Vagina (tissue), 2 donors: ENCODE results near the gene ANKRD30B. TPM values are rescaled to one million over a fixed set of nuclear protein-coding genes. Genes with fewer than 3 reads are reported as not detected.

Experiments
- DNase-seq, 2 donors: peaks; one replicate each; pipeline ENCODE4 v3.0.0-alpha.2; 2017; ENCODE audit errors: extremely low spot score in 2 of 2
- H3K27ac ChIP-seq: fragments of 200-600 bp; sonication (generic); one replicate; pipeline ENCODE4 v1.5.1; 2019
- H3K27me3 ChIP-seq: fragments of 200-600 bp; sonication (generic); one replicate; pipeline ENCODE4 v1.5.1; 2019
- H3K36me3 ChIP-seq, 2 donors: fragments of 200-600 bp; sonication (generic); one replicate each; pipeline ENCODE4 v1.5.1; 2017 to 2019
- H3K4me1 ChIP-seq: fragments of 200-600 bp; sonication (generic); one replicate; pipeline ENCODE4 v1.5.1; 2019
- H3K4me3 ChIP-seq, 2 donors: fragments of 200-600 bp; sonication (generic); 1 replicate in 1 of 2; 2 replicates in 1 of 2; pipeline ENCODE4 v1.5.1; 2016 to 2019
- H3K9me3 ChIP-seq: fragments of 200-600 bp; sonication (generic); one replicate; pipeline ENCODE4 v1.5.1; 2019
- CTCF ChIP-seq, 3 experiments: fragments of 450-650 bp in 2 of 3; fragments of 200-600 bp in 1 of 3; sonication (generic) in 1 of 3; IDR thresholded peaks; one replicate each; pipeline ENCODE4 v1.5.1; 2017 to 2019; ENCODE audit warnings: antibody characterized with exemption in 3 of 3, mild to moderate bottlenecking in 2 of 3, moderate library complexity in 2 of 3
- POLR2A ChIP-seq, 2 donors: fragments of 450-650 bp; IDR thresholded peaks; one replicate each; pipeline ENCODE4 v1.6.1; 2017; ENCODE audit warnings: antibody characterized with exemption in 2 of 2, mild to moderate bottlenecking in 2 of 2, moderate library complexity in 2 of 2
- POLR2AphosphoS5 ChIP-seq, 2 donors: sonication (generic); formaldehyde crosslinking; IDR thresholded peaks; one replicate each; pipeline ENCODE4 v1.9.0; 2017; ENCODE audit warnings: antibody characterized with exemption in 2 of 2, mild to moderate bottlenecking in 2 of 2, low read depth in 1 of 2; ENCODE audit not compliant: insufficient read depth in 1 of 2
- intact Hi-C: fragments of 100-400 bp; cut with DNase I; formaldehyde crosslinking; loops from one replicate; pipeline ENCODE4 v1.15.1; 2023
- total RNA-seq: library from RNA; depleted of rRNA; stranded (reverse); fragments of >200 nt; gene quantifications from one replicate; pipeline ENCODE4 v1.2.3, GENCODE V29; 2016

Gene ANKRD30B
- total RNA-seq, 1 donor from 2014 or later, result not detected

DNA sequence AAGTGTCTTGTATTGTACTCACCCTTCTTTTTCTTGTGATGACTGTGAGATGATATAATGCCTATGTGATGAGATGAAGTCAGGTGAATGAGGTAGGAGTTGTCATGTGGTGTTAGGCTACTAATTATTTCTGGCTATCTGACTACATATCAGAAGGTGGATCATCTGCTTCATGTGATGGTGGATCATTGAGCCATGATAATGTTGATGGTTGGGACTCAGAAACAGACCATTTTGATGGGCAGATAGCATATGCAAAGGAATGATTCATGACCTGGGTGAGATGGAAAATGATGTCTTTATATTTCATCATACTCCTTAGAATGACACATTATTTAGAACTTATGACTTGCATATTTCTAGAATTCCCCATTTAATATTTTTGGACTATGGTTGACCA, 19.5 kb downstream of the ANKRD30B start:
- Histone ChIP-seq H3K9me3 (no peaks in the 10 kb centered on the region), H3K27ac (no peak overlapping the region), H3K36me3 (no peaks in the 10 kb centered on the region), H3K27me3 (no peaks in the 10 kb centered on the region), H3K4me3 (no peak overlapping the region), H3K4me1 (no peaks in the 10 kb centered on the region)
- DNase-seq, result no peak
- no peak for TF ChIP-seq POLR2A (IDR thresholded peaks at IDR 0.05)
- no peak for TF ChIP-seq CTCF (IDR thresholded peaks at IDR 0.05)
- TF ChIP-seq POLR2AphosphoS5 (IDR thresholded peaks at IDR 0.05; ENCODE audit: insufficient read depth in 1 of 2, low read depth in 1 of 2), result no peak
- intact Hi-C loops, result no loop called here

DNA sequence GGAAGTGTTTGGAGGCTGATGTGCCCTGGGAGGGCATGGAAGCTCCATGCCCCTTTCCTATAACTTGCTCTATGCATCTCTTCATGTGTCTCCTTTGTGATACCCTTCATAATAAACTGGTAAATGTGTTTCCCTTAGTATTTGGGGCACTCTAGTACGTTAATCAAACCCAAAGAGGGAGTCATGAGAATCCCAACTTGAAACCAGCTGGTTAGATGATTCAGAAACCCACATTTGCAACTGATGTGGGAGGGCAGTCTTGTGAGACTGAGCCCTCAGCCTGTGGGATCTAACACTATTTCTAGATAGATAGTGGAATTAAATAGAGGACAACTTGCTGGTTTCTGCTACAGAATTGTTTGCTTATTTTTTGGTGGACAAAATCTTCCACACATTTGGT, 20.3 kb downstream of the ANKRD30B start:
- Histone ChIP-seq H3K9me3 (no peaks in the 10 kb centered on the region), H3K4me3 (no peak overlapping the region), H3K4me1 (no peaks in the 10 kb centered on the region), H3K27ac (no peak overlapping the region), H3K27me3 (no peaks in the 10 kb centered on the region), H3K36me3 (no peaks in the 10 kb centered on the region)
- no peak for TF ChIP-seq CTCF (IDR thresholded peaks at IDR 0.05)
- no peak for TF ChIP-seq POLR2A (IDR thresholded peaks at IDR 0.05)
- no peak for TF ChIP-seq POLR2AphosphoS5 (IDR thresholded peaks at IDR 0.05; ENCODE audit: insufficient read depth in 1 of 2, low read depth in 1 of 2)
- DNase-seq, result no peak
- intact Hi-C loops, result no loop called here

- H3K9me3 ChIP-seq, result no peaks in the 10 kb centered on the region
- H3K4me1 ChIP-seq, result no peaks in the 10 kb centered on the region
- no peak for DNase-seq
- TF ChIP-seq CTCF (IDR thresholded peaks at IDR 0.05) (no peak), POLR2A (IDR thresholded peaks at IDR 0.05) (no peak), POLR2AphosphoS5 (IDR thresholded peaks at IDR 0.05; ENCODE audit: insufficient read depth in 1 of 2, low read depth in 1 of 2) (no peak)
- no peaks in the 10 kb centered on the region for H3K27me3 ChIP-seq
- H3K27ac ChIP-seq, result no peak overlapping the region
- no peak overlapping the region for H3K4me3 ChIP-seq
- H3K36me3 ChIP-seq, result no peaks in the 10 kb centered on the region
- intact Hi-C loops, result no loop called here
Observed at GRCh38 chr18:14769381-14769780, 21.4 kb downstream of the ANKRD30B start.

- intact Hi-C loops, result no loop called here
- Histone ChIP-seq H3K27ac (no peak overlapping the region), H3K9me3 (no peaks in the 10 kb centered on the region), H3K4me3 (no peak overlapping the region), H3K36me3 (no peaks in the 10 kb centered on the region), H3K27me3 (no peaks in the 10 kb centered on the region), H3K4me1 (no peaks in the 10 kb centered on the region)
- no peak for DNase-seq
- TF ChIP-seq POLR2A (IDR thresholded peaks at IDR 0.05), result no peak
- no peak for TF ChIP-seq CTCF (IDR thresholded peaks at IDR 0.05)
- TF ChIP-seq POLR2AphosphoS5 (IDR thresholded peaks at IDR 0.05; ENCODE audit: insufficient read depth in 1 of 2, low read depth in 1 of 2), result no peak
Observed at GRCh38 chr18:14776801-14777200, 28.8 kb downstream of the ANKRD30B start.

- no peaks in the 10 kb centered on the region for H3K9me3 ChIP-seq
- intact Hi-C loops, result no loop called here
- TF ChIP-seq POLR2A (IDR thresholded peaks at IDR 0.05) (no peak), CTCF (IDR thresholded peaks at IDR 0.05) (no peak), POLR2AphosphoS5 (IDR thresholded peaks at IDR 0.05; ENCODE audit: insufficient read depth in 1 of 2, low read depth in 1 of 2) (no peak)
- no peak overlapping the region for H3K27ac ChIP-seq
- no peak for DNase-seq
- no peaks in the 10 kb centered on the region for H3K27me3 ChIP-seq
- no peaks in the 10 kb centered on the region for H3K4me1 ChIP-seq
- H3K36me3 ChIP-seq, result no peaks in the 10 kb centered on the region
- H3K4me3 ChIP-seq, result no peak overlapping the region
Observed at GRCh38 chr18:14781671-14782070, 33.7 kb downstream of the ANKRD30B start.
